AG09319 (cell line): Measurements from ENCODE around the gene POU6F2.

Source experiments
- DNase-seq: peaks from one replicate; pipeline ENCODE4 v3.0.0-alpha.2; 2010; ENCODE audit warnings: low read depth; ENCODE audit errors: extremely low read depth
- CTCF ChIP-seq: IDR thresholded peaks from 2 replicates; pipeline ENCODE4 v1.5.1; 2011; ENCODE audit warnings: low read depth, mild to moderate bottlenecking, inconsistent platforms, low read length, moderate library complexity

POU6F2 gene

DNA sequence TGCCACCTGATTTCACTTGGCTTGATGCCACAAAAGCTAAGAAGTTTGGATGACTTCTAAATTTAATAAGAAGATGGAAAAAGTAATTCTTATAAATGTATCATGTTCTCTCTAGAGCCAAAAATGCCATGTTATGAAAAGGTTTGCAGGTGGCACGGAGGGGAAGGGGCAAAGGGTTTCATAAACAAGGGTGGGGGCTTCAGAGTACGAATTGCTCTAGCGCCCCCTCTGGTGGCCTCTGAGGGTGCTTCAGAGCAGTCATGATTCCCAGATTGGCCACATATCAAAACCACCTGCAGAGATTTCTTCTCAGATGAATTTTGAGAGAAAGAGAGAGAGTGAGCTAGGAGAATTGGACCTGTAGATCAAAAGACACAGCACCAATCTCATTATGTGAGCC, 379.9 kb downstream of the POU6F2 start:
- peak; percentile 15; the same call in 1 of the 2 replicates for TF ChIP-seq CTCF
- no peak for DNase-seq

GRCh38 chr7:39360038-39360437, 382.3 kb downstream of the POU6F2 start:
- DNase-seq, result no peak
- no peak for TF ChIP-seq CTCF

DNA sequence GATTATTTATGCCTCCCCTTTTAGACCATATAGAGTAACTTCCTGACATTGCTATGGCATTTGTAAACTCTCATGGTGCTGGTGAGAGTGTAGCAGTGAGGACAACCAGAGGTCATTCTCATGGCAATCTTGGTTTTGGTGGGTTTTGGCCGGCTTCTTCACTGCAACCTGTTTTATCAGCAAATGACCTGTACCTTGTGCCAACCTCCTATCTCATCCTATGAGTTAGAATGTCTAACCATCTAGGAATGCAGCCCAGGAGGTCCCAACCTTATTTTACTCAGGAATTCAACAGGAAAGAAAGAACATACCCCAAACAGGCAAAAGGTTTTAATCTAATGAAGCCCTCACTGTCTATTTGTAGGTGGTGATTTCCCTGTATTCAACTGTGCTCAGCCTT, 383.1 kb downstream of the POU6F2 start:
- no peak for TF ChIP-seq CTCF
- DNase-seq, result no peak

DNA sequence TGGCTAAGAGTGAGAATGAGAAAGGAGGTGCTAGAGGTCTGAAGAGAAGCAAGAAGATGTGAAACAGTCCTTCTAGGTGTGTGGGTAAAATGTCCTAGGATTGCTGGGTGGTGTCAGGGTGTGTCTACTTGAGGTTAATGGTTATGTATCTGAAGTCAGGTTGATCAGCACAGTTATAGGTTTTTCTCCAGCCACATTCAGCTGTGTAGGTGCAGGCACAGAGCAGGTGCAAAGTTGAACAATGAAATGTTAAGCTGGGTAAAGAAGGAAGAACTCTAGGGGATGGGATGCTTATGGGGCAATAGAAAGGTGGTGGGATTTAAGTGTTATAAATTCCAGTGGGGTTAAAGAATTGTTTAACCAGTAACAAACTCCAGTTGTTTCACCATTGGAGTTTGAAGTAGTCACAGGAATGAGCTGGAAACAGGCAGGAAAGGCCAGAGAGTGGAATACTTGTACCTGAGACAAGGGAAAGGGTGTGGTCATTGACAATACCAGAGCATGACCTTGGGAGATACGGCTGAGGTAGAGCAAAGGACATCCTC, 388.1 kb downstream of the POU6F2 start:
- DNase-seq, result no peak
- no peak for TF ChIP-seq CTCF

DNA sequence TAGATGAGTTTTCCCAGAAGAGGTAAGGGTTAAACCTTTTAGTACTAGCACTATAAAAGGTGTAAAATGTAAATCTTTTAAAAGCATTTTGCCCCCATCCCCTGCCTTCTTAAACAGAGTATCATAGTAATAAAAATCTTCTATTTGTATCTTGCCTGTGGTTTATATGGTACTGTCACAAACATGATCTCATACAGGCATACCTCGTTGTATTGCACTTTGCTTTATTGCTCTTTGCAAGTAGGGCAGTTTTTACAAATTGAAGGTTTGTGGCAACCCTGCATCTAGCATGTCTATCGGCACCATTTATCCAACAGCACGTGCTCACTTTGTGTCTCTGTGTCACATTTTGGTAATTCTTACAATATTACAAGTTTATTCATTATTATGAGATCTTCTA, 389.7 kb downstream of the POU6F2 start:
- DNase-seq, result no peak
- no peak for TF ChIP-seq CTCF

GRCh38 chr7:39367943-39368342, 390.2 kb downstream of the POU6F2 start:
- DNase-seq, result no peak
- TF ChIP-seq CTCF, result no peak

GRCh38 chr7:39372383-39372782, 394.7 kb downstream of the POU6F2 start:
- DNase-seq, result no peak
- TF ChIP-seq CTCF, result no peak
